ENCODE results near the gene APOL3. TPM values are rescaled to one million over a fixed set of nuclear protein-coding genes. Genes with fewer than 3 reads are reported as not detected.

Gene APOL3
- total and polyA plus RNA-seq, 9 donors, result 15.4 to 62.1 (median 19.4) TPM

DNA sequence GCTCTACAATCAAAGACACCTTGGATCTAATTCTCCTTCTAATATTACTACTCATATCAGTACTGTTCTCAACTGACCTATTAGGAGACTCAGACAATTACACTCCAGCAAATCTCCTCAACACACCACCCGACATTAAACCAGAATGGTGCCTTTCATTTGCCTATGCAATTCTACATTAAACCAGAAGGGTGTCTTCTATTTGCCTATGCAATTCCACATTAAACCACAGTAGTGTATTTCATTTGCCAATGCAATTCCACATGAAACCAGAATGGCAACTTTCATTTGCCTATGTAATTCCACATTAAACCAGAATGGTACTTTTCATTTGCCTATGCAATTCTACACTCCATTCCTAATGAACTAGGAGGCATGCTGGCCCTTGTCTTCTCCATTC is 15.3 kb upstream of the APOL3 start:
- WGBS, 3 donors, result 3 to 43% (median 33%) methylated on average over 1 of the region's 1 CpG
- H3K4me3 ChIP-seq, result no peak overlapping the region
- H3K9me3 ChIP-seq, result no peaks in the 10 kb centered on the region
- H3K27me3 ChIP-seq, result no peaks in the 10 kb centered on the region
- no peaks in the 10 kb centered on the region for H3K36me3 ChIP-seq
- intact Hi-C loops (cut with DNase I), result no loop called here
- no peak for TF ChIP-seq EP300 (IDR thresholded peaks at IDR 0.05)
- TF ChIP-seq, protein P1, sequence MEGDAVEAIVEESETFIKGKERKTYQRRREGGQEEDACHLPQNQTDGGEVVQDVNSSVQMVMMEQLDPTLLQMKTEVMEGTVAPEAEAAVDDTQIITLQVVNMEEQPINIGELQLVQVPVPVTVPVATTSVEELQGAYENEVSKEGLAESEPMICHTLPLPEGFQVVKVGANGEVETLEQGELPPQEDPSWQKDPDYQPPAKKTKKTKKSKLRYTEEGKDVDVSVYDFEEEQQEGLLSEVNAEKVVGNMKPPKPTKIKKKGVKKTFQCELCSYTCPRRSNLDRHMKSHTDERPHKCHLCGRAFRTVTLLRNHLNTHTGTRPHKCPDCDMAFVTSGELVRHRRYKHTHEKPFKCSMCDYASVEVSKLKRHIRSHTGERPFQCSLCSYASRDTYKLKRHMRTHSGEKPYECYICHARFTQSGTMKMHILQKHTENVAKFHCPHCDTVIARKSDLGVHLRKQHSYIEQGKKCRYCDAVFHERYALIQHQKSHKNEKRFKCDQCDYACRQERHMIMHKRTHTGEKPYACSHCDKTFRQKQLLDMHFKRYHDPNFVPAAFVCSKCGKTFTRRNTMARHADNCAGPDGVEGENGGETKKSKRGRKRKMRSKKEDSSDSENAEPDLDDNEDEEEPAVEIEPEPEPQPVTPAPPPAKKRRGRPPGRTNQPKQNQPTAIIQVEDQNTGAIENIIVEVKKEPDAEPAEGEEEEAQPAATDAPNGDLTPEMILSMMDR (IDR thresholded peaks at IDR 0.05), result no peak
- TF ChIP-seq POLR2A (IDR thresholded peaks at IDR 0.05), result no peak
- no peaks in the 10 kb centered on the region for H3K4me1 ChIP-seq (ENCODE audit: insufficient read depth)
- H3K27ac ChIP-seq, result no peak overlapping the region
- DNase-seq, result no peak

DNA sequence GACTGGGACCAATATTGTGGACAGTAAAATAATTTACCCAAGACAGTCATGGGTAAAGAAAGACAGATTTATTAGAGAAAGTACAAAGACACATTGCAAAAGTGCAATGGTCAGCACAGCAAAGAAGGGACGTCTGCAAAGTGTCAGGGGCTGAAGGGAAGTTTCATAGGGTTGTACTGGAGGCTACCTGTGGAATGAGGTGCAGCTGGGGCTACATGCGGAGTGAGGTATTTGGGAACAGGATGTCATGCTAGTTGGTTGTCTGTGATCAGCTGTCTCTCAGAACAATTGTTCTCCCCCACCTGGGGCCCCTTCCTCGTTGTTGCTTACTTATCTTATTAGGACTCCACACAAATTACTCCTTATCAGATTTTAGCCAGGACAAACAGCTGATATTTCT is 11.4 kb upstream of the APOL3 start:
- 44 to 58% (median 54%) methylated on average over 3 of the region's 3 CpGs for WGBS, 3 donors
- no peaks in the 10 kb centered on the region for H3K9me3 ChIP-seq
- H3K4me3 ChIP-seq, result no peak overlapping the region
- no peak overlapping the region for H3K27ac ChIP-seq
- TF ChIP-seq POLR2A (IDR thresholded peaks at IDR 0.05) (no peak), EP300 (IDR thresholded peaks at IDR 0.05) (no peak)
- TF ChIP-seq, protein P1 (IDR thresholded peaks at IDR 0.05), result no peak
- H3K4me1 ChIP-seq (ENCODE audit: insufficient read depth), result no peaks in the 10 kb centered on the region
- no peaks in the 10 kb centered on the region for H3K36me3 ChIP-seq
- intact Hi-C loops (cut with DNase I), result no loop called here
- no peak for DNase-seq
- H3K27me3 ChIP-seq, result no peaks in the 10 kb centered on the region

DNA sequence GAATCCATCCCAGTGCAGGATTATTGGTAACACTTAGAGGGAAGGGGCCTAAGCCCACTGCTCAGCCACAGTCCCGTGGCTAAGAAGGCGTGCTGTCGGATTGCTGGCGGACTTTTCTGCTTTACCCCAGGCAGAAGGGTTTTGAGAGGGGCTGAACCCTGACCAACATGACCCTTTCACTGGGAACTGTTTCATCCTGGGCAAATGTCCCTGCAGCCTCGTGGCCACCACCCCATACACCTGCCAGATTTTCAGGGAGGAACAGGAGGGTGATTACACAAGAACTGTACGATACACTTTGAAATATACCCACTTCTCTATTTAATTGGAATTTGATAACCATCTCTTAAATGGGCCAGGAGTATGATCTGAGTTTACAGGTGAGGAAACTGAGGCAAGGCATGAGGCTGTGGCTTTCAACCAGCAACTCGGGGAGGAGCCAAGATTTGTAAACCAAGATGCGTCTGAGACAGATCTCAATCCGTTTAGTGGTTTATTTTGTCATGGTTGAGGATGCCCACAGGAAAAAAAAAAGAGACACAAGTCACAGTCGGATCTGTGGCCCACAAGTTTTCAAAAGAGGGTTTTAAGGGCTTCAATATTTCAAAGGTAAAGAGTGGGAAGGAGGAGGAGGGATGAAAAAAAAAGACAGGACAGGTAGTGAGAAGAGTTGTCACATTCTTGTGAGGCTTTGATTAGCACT is 6.1 kb upstream of the APOL3 start:
- Histone ChIP-seq H3K4me1 (ENCODE audit: insufficient read depth) (no peaks in the 10 kb centered on the region), H3K27me3 (no peaks in the 10 kb centered on the region), H3K9me3 (no peaks in the 10 kb centered on the region), H3K4me3 (no peak overlapping the region), H3K36me3 (no peaks in the 10 kb centered on the region), H3K27ac (no peak overlapping the region)
- DNase-seq, result no peak
- WGBS, 3 donors, result 84 to 89% (median 87%) methylated on average over 10 of the region's 10 CpGs
- no peak for TF ChIP-seq POLR2A (IDR thresholded peaks at IDR 0.05)
- TF ChIP-seq, protein P1 (IDR thresholded peaks at IDR 0.05), result no peak
- TF ChIP-seq EP300 (IDR thresholded peaks at IDR 0.05), result no peak
- intact Hi-C loops (cut with DNase I), result no loop called here

DNA sequence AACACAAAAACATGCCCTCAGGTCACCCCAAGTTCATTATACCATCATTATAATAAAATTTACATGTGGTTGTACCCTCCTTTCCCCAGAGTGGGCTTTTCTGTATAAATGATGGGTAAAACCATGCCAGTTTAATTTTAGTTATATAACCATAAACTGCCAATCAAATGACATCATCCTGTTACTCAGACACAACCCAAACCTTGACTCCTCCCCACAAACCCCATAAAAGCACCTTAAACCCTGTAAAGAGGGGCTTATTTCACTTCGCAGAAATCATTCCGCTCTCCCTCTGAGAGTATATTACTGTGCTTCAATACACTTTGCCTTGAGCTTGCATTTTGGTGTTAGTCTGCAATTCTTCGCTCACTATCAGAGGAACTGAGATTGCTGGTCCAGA is 5.5 kb upstream of the APOL3 start:
- no peaks in the 10 kb centered on the region for H3K9me3 ChIP-seq
- H3K27ac ChIP-seq, result no peak overlapping the region
- DNase-seq, result no peak
- H3K4me3 ChIP-seq, result no peak overlapping the region
- H3K36me3 ChIP-seq, result no peaks in the 10 kb centered on the region
- TF ChIP-seq POLR2A (IDR thresholded peaks at IDR 0.05), result no peak
- TF ChIP-seq, protein P1 (IDR thresholded peaks at IDR 0.05), result no peak
- no peak for TF ChIP-seq EP300 (IDR thresholded peaks at IDR 0.05)
- 96 to 97% (median 97%) methylated on average over 3 of the region's 3 CpGs for WGBS, 3 donors
- no peaks in the 10 kb centered on the region for H3K4me1 ChIP-seq (ENCODE audit: insufficient read depth)
- intact Hi-C loops (cut with DNase I), result no loop called here
- no peaks in the 10 kb centered on the region for H3K27me3 ChIP-seq

Measured in ovary (tissue), 9 donors.